SK-N-DZ (cell line): ENCODE results near the gene PDIK1L. TPM values are rescaled to one million over a fixed set of nuclear protein-coding genes. Genes with fewer than 3 reads are reported as not detected.
A peak's percentile ranks its signal among the peaks of the same experiment; 100 is the strongest.

Source experiments
- DNase-seq: peaks from one replicate; pipeline ENCODE4 v3.0.0-alpha.2; 2015; ENCODE audit warnings: low spot score
- polyA plus RNA-seq, 2 experiments: library from polyadenylated mRNA; depleted of rRNA; stranded (reverse); fragments of >200 nt; gene quantifications; 2 replicates each; pipeline ENCODE4 v1.2.3, GENCODE V29; 2014

PDIK1L gene
- 6.1 and 6.8 TPM in 2 replicates for polyA plus RNA-seq (2014; cell fraction: cytosol; rRNA removed)
- 3.1 and 4.6 TPM in 2 replicates for polyA plus RNA-seq (2014; cell fraction: nucleus; rRNA removed)

- DNase-seq, result peak; percentile 90
Observed at GRCh38 chr1:26111530-26112406, at the start of gene PDIK1L. Gene PDIK1L (plus strand): TSS chr1:26111824. CDS start chr1:26114309, 2,485 bp downstream.

GRCh38 chr1:26064553-26064952, 47.1 kb upstream of the PDIK1L start:
- DNase-seq, result no peak

- no peak for DNase-seq
Observed at GRCh38 chr1:26066160-26066559, 45.5 kb upstream of the PDIK1L start.

GRCh38 chr1:26066857-26067256, 44.8 kb upstream of the PDIK1L start:
- no peak for DNase-seq

- DNase-seq, result no peak
Observed at GRCh38 chr1:26067432-26067911, 44.2 kb upstream of the PDIK1L start, which contains the start of gene TRIM63. Gene TRIM63 (minus strand): TSS chr1:26067630. CDS start chr1:26067494, 136 bp downstream.

- DNase-seq, result no peak
Observed at GRCh38 chr1:26069941-26070295, 41.7 kb upstream of the PDIK1L start.

- no peak for DNase-seq
Observed at GRCh38 chr1:26070296-26070962, 41.2 kb upstream of the PDIK1L start.

- DNase-seq, result no peak
Observed at GRCh38 chr1:26070963-26071342, 40.7 kb upstream of the PDIK1L start.

- no peak for DNase-seq
Observed at GRCh38 chr1:26072305-26072704, 39.3 kb upstream of the PDIK1L start.

GRCh38 chr1:26075421-26076144, 36.0 kb upstream of the PDIK1L start:
- no peak for DNase-seq

GRCh38 chr1:26077524-26077923, 34.1 kb upstream of the PDIK1L start:
- no peak for DNase-seq

- no peak for DNase-seq
Observed at GRCh38 chr1:26078286-26079177, 33.1 kb upstream of the PDIK1L start.

GRCh38 chr1:26079178-26079563, 32.5 kb upstream of the PDIK1L start:
- no peak for DNase-seq

- DNase-seq, result no peak
Observed at GRCh38 chr1:26079960-26080814, 31.4 kb upstream of the PDIK1L start.

- DNase-seq, result no peak
Observed at GRCh38 chr1:26081267-26082019, 30.2 kb upstream of the PDIK1L start.

- no peak for DNase-seq
Observed at GRCh38 chr1:26082020-26082350, 29.6 kb upstream of the PDIK1L start.

GRCh38 chr1:26083208-26083607, 28.4 kb upstream of the PDIK1L start:
- no peak for DNase-seq

GRCh38 chr1:26084091-26084561, 27.5 kb upstream of the PDIK1L start:
- DNase-seq, result no peak

GRCh38 chr1:26084844-26085243, 26.8 kb upstream of the PDIK1L start:
- no peak for DNase-seq
